ENCODE measurements around the gene TMTC2.

TMTC2 gene

DNA sequence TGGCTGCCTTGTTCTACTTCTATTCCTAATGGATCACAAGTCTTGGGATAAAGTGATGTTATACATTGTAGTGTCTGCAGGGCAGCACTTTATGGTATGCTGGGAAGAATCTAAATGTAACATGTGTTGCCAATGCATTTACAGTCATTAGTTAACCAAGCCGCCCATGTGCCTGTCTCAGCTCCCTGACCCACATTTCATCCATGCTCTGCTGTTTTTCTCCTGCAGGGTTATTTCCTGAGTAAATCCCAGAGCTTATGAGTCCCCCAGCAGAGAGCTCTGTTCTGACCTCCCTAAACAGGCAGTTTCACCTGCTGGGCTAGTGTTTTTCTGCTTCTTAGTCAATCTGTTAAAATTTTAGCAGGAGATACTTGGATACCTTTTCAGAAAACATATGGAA is 4.4 kb upstream of the TMTC2 start:
- DNase-seq (ENCODE audit: low read depth, low spot score), result no peak

GRCh38 chr12:82682851-82683261 is 3.9 kb upstream of the TMTC2 start:
- no peak for DNase-seq (ENCODE audit: low read depth, low spot score)

- DNase-seq (ENCODE audit: low read depth, low spot score), result peak; percentile 91
Measured at GRCh38 chr12:82685790-82686167, 927 bp upstream of the TMTC2 start.

GRCh38 chr12:82687021-82688011 is 610 bp downstream of the TMTC2 start:
- DNase-seq (ENCODE audit: low read depth, low spot score), result no peak

GRCh38 chr12:82688035-82688501 is 1.4 kb downstream of the TMTC2 start:
- no peak for DNase-seq (ENCODE audit: low read depth, low spot score)

- no peak for DNase-seq (ENCODE audit: low read depth, low spot score)
Measured at GRCh38 chr12:82688596-82688995, 1.9 kb downstream of the TMTC2 start.

GRCh38 chr12:82690006-82690405 is 3.3 kb downstream of the TMTC2 start:
- DNase-seq (ENCODE audit: low read depth, low spot score), result no peak

- no peak for DNase-seq (ENCODE audit: low read depth, low spot score)
Measured at GRCh38 chr12:82691513-82691912, 4.8 kb downstream of the TMTC2 start.

GRCh38 chr12:82694276-82694675 is 7.6 kb downstream of the TMTC2 start:
- no peak for DNase-seq (ENCODE audit: low read depth, low spot score)

GRCh38 chr12:82694970-82695369 is 8.3 kb downstream of the TMTC2 start:
- DNase-seq (ENCODE audit: low read depth, low spot score), result no peak

GRCh38 chr12:82695531-82695930 is 8.8 kb downstream of the TMTC2 start:
- DNase-seq (ENCODE audit: low read depth, low spot score), result no peak

- DNase-seq (ENCODE audit: low read depth, low spot score), result no peak
Measured at GRCh38 chr12:82696543-82696942, 9.8 kb downstream of the TMTC2 start.

- DNase-seq (ENCODE audit: low read depth, low spot score), result no peak
Measured at GRCh38 chr12:82698708-82699564, 12.2 kb downstream of the TMTC2 start.

- DNase-seq (ENCODE audit: low read depth, low spot score), result no peak
Measured at GRCh38 chr12:82705774-82706173, 19.1 kb downstream of the TMTC2 start.

GRCh38 chr12:82708061-82708879 is 21.6 kb downstream of the TMTC2 start:
- DNase-seq (ENCODE audit: low read depth, low spot score), result no peak

- DNase-seq (ENCODE audit: low read depth, low spot score), result no peak
Measured at GRCh38 chr12:82709794-82710355, 23.2 kb downstream of the TMTC2 start.

DNA sequence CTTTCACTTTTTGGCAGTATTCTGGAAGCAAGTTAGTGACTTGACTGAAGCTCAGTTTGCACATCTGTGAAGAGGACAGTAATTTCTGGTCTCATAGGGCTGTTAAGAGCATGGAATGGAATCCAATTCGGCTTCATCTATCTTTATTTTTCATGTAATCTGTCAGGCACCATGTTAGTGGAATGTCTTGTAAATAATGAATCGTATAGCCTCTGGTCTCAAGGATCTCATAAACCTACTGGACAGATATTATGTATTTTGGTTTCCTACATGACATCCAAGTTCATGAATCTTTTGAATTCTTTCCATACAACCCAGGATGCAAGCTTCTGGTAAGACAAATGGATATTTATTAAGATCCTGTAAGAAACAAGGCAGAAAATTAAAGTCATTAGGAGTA is 24.0 kb downstream of the TMTC2 start:
- DNase-seq (ENCODE audit: low read depth, low spot score), result no peak

DNA sequence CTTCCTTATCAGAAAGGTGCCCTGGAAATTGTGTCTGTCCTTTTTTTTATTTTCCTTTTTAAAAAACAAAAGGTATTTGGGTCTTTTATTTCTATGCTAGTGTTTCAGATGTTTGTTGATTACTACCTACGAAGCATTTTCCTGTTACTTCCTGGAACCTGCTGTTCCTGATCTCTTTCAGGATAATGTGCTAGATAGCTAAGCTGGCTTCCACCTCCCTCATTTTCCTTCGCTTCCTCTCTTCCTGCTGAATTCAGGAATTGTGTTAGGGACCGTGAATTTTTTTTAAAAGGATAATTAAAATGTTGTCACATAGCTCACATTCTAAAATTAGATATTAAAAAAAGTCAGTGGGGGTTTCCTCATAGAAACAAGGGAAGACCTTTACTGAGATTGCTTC is 27.7 kb downstream of the TMTC2 start:
- DNase-seq (ENCODE audit: low read depth, low spot score), result no peak

- no peak for DNase-seq (ENCODE audit: low read depth, low spot score)
Measured at GRCh38 chr12:82721726-82722125, 35.0 kb downstream of the TMTC2 start.

DNA sequence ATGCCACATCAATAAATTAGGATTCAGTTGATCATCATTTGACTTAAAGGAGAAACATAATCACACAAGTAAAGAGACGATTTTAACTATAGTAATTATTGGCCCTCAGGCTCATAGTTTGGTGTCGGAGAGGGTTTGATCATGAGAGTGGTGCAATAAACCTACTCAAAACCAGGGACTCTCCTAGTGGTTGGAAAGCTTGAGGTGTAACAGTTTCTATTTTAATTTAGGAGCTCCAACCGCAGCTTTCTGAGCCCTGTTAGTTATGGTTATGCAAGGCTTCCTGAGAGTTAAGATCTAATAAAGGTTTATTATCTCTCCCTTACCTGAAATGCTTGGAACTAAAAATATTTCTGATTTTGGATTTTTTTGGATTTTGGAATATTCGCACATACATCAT is 36.4 kb downstream of the TMTC2 start:
- no peak for DNase-seq (ENCODE audit: low read depth, low spot score)

DNA sequence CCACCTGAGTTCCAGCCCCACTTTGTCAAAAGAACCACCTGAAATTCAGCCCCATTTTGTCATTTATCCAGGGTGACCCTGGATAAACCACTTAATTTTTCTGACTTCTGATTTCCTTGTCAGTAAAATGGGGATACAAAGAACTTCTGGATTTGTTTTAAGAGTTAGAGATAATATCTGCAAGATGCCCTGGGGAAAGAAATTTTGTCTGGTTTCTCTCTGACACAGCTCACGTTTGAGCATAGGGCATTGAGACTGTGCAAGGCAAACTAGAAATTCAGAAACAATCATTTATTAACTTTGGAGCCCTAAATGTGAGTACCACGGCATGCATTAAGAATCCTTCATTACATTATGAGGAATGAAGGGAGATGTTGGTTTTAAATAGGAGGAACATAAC is 37.2 kb downstream of the TMTC2 start:
- no peak for DNase-seq (ENCODE audit: low read depth, low spot score)
